GM19043 (cell line): ENCODE measurements around the gene ARHGAP15.

ENCODE experiments used
- ATAC-seq: cut with Tn5 transposase; IDR thresholded peaks from one replicate; pipeline ENCODE4 v1.9.1; 2021; ENCODE audit warnings: low read depth; ENCODE audit not compliant: unreplicated experiment

ARHGAP15 gene

DNA sequence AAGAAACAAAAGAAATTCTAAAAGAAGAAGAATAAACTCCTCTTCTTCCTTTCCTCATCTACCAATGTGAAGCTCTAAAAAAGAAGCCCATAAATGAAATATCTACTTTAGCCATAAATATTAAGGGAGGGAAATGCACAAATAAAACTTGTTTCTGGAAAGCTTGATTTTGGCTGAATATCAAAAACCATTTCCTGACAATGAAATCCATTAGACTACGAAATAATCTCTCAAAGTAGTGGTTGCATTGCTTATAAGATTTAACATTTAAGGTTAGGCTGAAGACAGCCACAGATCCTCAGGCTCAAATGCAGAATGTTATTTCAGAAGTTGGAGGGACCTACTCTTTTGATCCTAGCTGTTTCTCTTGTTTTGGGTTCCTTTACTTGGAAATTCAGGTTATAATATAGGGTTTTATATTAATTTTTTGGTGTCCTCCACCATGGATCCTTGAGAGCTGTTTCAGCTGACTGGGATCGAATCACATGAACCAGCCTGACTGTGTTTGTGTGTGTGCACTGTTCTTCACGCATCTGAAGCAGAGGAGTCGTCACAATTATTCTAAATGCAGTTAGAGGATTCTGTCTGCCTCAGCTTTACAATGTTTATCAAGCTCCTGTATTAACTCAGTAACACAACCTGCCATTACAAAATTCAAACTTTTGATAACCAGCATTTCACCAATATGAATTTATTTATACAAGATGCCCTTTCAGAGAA lies 474.8 kb downstream of the ARHGAP15 start:
- no peak for ATAC-seq

DNA sequence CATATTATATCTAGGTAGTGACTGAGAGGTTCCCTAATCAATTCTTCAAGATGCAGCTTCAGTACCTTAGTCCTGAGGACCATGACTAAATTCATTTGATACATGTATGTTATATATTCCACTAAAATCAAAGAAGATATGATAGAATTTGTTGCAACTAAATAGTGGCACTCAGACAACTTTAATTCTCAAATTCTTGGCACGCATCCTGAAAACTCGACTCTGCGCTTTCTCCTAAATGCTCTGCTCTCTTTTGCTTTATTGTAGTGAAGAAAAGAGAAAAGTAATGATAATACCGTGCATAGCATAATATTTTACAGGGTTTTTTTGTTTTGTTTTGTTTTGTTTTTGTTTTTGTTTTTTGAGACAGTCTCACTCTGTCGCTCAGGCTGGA lies 475.3 kb downstream of the ARHGAP15 start:
- no peak for ATAC-seq

DNA sequence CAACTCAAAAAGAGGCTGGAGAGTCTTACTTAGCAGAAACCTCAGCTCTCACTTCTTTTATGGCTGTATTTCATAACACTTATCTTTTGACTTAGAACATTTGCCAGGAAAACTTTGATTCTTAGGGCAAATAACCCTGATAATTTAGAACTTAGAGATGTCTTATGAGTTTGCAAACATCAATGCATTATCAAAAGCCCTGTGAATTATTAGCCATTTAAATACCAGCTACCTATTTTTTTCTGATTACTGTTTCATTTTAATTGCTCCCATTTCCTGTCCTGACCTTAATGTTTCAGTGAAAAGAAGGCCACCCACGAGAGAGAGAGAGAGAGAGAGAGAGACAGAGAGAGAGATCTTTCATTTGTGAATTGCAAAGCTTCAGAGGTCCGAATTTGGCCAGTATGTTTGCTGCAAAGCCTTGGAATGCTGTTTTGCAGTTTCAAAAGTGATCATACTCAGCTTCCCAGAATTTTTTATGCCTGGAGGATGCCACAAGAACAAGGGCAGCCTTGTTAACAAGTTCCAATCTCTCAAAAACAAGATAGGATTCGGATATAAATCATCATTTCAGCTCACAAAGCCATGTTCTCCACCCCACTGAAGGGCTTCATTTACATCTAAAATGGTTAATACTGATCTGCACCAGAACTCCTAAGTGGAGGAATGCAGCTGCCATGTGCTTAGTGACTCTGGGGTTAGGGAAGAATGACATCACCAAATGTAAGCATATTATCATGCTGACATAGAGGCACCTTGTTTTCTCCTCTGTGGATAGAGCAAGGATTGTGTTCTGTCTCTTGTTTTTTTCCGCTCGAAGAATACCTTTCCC lies 478.2 kb downstream of the ARHGAP15 start:
- ATAC-seq = no peak

DNA sequence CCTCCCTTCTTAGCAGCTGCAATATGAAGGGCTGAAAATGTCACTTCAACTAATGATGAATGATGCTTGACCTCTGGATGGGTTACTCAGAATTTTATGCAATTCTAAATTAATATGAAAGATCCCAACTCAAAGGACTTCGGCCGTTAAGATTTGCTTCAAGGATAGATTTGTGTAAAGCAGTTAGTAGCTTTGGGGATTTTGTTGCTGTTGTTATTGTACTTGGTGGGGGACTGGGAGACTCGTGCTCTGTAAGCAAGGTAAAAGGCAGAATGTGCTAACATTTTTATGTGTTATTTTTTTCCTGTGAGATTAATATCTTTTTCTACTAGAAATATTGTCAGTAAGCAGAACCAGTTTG lies 478.8 kb downstream of the ARHGAP15 start:
- ATAC-seq = no peak

DNA sequence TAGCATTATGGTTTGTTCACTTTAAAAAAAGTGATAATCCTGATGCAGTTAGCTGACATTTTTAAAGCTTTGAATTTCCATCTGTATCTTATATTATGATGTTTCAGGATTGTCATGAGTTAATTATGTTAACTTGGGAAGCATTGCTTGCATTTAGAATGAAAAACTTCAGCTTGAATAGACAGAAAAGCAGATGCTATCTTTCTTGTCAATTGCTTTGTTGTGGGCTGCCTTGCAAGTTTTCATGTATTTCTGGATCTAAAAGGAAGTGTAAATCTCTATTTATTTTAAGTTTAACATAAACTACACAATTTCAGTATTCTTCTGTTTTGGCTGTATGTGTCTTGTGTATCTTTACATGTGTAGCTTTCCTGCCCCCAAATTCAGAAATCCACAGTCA lies 479.5 kb downstream of the ARHGAP15 start:
- ATAC-seq = no peak

DNA sequence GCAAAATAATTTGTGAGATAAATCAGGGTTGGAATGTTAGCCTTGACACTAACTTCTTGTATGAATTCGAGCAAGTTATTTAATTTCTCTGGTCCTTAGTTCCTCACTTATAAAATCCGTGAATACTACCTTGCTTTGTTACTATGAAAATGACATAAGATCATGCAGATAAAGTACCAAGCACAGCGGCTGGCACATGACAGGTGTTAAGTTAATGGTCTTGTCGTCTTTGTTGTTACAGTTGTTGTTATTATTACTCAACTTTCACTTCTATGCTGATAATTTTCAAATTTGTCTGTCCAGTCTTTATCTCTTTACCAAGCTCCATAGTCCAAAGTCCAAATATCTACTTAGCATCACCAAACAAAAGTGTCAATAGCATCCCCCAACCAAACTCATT lies 482.1 kb downstream of the ARHGAP15 start:
- ATAC-seq = no peak

DNA sequence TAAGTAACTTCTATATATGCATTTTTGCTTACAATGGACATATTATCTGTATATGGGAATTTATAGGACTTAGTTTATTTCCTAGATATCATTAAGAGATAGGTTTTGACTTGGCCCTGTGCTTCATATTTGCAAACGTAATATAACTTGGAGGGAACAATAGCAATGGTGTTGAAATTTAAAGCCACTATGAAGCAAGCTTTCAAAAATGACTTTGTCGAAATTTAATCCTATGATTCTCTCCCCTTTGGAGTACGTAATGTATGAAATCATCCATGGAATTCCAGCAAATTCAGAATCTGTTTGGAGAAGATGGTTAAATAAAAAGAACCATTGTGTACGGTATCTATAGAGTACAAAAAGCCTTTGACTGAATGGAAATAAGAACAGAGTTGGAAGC lies 486.3 kb downstream of the ARHGAP15 start:
- no peak for ATAC-seq

DNA sequence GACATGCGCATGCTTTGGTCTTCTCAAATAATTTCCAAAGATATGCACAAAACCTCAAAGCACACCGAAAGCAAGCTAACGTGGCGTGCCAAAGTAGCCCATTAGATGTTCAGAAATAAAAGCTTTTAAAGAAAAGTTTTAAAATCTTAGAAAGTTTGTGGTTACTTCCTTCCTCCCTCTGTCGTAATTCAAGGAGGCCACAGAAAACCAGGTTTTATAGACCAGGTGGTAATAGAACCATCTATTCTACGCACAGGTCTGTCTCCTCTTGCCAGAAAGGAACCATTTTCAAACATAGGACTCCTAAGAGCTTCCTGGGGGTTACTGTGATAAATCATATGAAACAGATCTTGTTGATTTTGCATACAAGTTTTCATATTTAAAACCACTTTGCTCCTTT lies 487.2 kb downstream of the ARHGAP15 start:
- no peak for ATAC-seq

DNA sequence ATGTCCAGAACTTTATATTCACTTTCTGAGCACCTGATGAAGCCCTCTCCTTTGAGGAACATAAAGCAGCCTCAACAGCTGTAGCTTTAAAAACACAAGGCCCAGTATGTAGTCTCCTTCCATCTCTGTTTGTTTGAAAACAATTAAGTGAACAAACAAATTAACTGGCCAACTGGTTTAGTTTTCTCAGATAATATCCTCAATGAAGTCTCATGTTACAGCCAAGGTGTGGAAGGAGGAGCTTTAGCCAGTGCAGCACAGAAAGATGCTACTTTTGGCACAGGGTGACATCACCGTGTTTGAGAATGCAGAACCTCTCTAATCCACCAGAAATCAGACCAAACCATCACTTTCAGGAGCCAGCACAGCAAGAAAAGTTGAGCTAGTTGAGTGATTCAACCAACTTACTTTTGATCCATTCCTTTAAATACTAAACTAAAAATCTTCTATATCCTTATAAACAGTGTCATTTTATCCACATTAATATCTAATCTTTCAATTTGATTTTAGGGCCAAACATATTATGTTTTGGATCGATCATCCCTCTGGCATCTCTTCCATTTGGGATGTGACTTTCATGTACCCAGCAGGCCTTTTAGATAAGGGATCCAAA lies 488.7 kb downstream of the ARHGAP15 start:
- ATAC-seq = no peak

DNA sequence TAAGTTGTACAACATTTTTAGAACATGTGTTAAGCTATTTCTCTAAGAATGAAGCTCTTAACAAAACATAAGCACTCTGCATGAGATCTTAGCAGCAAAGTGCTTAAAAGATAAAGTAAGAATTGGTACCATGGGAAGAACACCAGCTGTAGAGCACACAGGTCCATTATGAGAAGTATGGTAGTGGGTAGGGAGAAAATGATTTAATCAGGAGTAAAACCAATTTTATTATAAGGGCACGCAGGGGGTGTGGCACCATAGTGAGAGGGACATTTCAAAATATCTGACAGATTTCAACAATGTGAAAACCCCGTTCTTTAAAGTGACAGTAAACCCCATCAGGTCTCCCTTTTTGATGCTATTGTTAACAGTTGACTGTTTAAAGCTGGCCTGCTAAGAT lies 492.9 kb downstream of the ARHGAP15 start:
- ATAC-seq = no peak

DNA sequence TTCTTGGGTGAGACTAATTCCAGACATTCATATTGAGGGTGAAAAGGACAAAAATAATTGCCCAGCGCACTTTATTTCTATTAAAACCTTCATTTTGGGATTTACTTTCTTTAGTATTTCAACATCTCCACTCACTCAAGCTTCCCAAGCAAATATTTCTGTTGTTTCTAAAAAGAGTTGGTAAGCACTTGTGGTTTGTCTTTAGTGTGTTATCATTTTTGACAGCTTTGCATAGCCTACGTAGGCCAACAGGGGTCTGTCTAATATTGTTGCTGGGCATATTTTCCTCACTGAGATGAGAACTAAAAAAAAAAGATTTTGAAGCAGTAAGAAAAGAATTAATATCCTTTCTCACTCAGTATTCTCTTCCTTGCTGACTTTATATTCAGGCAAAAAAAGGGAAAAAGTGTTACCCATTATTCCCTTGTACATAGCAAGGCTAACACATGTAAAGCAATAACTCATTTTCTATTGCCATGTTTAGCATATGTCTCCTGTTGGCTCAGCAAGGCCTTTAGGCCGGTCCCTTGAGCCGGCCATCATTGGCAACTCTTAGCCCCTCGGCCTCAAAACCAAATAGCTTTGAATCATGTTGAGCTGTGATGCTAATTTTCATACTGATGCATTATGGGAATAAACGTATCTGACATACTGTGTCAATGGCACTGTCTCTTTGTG lies 494.2 kb downstream of the ARHGAP15 start:
- ATAC-seq = no peak

DNA sequence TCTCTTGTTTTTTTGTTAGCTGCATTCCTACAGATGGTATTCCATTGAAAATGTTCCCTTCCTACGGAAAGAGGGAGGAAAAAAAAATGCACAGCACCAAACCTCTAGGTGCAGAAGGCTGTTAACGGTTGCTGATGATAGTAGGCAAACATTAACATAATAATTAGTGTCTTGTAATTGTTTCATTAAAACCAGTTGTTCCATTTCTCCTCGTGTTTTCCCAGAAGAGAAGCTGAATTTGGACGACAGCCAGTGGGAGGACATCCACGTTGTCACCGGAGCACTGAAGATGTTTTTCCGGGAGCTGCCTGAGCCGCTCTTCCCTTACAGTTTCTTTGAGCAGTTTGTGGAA lies 494.7 kb downstream of the ARHGAP15 start:
- no peak for ATAC-seq

DNA sequence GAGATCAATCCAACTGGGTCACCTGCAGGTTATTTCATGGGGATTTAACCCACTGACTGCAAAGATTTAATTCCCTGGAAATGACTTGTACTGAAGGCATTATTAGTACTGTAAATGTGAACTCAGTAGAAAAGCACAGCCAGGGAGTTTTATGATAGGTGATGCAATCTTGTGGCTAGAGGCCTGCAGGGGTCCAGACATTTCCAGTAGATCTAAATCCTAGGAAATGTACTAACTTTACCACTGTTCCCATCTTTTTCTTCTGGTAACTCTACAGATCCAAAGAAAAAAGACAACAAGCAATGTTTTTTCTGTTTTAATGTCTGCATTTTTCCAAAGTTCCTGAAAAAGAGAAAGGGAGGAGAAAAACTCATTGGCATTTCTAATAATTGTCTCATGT lies 500.1 kb downstream of the ARHGAP15 start:
- no peak for ATAC-seq

DNA sequence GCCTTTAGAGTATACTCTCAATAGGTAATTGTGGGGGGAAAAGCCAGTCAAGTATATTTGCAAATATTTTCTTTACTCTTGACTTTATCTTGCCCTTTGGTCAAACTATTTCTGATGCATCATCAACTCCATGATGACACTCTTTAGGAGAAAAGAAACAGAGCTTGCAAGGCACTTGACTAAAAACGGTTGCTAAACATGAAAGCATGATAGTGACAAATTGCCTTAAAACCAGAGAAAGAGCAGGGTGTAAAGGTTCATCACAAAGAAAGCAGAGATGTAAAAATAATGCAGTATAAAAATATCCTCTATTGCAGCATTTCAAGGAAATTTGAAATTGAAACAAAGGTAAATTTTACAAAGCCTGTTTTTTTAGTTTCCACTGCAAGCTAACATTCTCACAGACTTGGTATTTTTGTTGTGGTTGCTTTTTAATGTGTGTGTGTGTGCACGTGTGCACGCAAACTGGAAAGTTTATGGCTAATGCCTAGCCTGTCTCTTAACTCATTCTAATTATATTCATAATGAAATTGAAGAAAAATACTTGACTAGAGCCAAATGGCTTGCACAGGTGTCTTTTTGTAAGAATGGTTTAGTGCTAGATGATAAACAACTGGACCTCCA lies 503.6 kb downstream of the ARHGAP15 start:
- ATAC-seq = no peak

DNA sequence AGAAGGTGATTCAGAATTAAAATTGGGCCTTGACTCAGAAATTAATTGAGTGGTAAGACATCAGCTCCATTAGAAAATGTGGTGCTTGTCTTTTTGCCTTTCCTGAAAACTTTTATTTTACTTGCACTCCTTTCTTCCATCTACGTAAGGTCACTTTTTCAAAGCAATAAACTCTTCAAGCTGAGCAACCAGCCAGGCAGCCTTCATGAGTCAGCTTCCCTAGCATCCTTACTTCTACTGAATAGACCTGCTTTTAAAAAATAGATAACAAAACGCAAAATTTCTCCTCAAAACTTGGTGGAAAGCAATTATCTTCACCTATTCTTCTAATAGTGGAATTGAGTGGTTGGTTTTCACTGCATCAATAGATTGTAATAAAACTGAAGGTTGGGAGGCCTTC lies 504.2 kb downstream of the ARHGAP15 start:
- ATAC-seq = no peak

DNA sequence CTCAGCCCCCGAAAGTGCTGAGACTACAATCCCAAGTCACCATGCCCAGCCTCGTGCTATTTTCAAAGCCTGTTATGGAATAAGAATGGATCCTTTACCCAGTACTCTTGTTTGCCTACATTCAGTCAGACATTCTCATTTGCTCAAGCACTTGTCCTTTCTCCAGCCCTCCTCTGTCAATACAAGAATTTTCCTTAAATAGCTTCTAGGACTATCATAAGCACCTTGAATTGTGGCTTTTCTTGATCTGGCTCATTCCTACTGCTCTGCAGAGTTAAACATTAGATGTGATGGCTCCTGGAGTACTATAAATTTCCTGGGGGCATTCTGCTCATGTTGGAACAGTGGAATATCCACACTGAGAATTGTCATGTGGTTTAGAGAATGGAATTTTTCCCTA lies 506.1 kb downstream of the ARHGAP15 start:
- ATAC-seq = no peak

DNA sequence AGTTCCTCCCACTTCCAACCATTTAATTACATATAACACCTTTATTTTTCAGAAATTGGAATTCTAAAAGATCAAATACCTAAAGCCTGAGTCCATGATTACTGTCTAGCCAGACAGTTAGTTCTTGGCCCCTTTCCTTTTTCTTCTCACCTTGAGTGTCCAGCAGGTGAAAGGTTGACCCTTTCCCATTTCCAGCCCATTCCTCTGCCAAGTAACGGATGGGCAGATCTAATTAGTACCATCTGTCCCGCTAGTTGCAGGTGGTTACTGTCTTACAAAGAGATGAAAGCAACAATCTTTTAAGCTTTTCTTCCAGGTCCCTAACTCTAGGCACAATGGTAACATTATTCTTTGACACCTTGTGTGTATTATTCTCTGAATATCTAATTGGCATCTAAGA lies 506.7 kb downstream of the ARHGAP15 start:
- no peak for ATAC-seq

DNA sequence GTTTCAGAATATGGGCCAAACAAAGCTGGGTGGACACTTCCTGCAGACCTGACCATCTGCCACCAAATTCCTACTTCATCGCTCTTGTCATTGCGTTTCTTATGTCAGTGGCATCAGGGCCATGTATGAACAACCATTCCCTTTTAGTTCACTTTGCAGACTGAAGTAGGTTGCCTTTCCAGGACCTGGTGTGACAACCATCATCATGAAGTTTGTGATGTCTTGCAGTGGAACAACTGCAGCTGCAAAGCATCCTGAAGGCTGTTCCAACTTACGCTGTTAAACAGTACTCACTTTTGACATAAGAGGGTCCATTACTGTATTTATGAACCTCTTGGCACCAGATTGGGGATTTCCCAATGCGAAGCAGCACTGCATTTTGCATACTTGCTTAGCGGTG lies 511.6 kb downstream of the ARHGAP15 start:
- ATAC-seq = no peak

DNA sequence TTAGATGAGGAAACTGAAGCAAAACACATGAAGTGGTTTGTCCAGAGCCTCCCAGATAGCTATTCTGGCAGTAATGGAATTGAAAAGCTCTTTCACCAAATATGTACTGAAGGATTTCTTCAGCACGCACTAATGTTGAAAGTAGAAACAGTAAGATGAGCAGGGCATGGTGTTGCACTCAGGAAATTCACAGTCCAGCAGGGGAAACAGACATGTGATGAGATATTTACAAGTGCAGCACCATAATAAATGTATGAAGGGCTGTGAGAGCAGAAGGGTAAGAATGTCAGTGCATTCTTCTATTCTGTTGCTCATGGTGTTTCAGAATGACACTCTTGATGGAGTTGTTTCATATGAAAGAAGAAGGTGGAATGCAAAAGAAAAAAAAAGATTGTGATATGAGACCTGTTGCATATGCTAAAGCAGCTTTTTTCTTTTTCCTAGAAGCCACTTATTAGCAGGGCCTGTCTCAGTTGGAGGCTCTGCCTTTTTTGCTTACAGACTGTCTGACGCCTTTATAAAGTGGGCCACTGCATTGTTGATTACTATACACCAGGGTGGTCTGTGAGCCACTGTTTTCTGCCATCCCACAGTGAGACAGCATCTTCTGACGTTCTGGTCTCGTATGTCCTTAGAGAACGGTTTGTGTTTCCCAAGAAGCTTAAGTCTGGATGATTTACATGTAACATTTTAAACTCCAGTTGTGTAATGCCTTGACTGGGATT lies 516.9 kb downstream of the ARHGAP15 start:
- no peak for ATAC-seq

DNA sequence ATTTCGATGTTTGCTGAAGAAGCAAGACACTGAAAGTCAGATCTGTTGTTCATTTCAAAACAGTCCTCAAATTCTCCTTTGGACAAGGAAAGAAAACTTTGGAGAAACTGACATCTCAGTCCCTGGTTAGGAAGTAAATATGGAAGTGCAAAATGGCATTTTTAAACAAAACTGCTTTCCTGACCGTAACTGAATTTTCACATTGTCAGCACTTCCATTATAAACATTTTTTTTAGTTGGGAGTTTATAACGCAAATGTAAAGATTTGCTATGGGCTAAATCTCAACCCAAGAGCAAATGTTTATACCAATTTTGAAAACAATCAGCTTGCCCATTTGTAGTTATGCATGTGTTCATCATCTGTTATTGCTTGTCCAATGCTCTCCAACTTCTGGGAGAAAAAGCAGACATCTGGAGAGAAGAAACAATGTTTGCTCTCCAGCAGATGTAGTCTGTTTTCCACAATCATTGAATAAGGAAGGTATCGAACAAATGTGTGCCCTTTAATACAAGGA lies 520.1 kb downstream of the ARHGAP15 start:
- no peak for ATAC-seq
